ENCODE measurements around the gene ZBTB24. TPM values are rescaled to one million over a fixed set of nuclear protein-coding genes. Genes with fewer than 3 reads are reported as not detected.

ZBTB24 gene
- total RNA-seq, 2 experiments from 2014 or later, result 15.3 to 17.0 TPM

DNA sequence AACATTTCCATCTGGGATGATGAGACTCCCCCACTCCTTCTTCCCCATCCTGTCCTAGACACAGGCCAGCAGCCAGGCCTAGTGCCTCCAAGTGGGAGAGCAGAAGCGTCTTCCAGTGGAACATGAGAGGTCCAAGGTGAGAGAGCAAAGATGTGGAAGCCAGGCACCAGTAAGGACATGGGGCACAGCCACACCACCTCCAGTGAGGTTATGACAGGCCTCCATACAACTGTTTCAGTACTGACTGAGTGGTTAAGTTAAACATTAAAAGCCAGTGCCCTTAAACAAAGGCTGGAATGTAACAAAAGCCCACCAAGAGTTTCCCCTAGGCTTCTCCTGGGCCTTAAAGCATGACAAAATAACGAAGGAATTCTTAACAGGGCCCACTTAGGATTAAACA is 5.3 kb downstream of the ZBTB24 start:
- Histone ChIP-seq H3K9me3 (ENCODE audit: low read length) (no peaks in the 10 kb centered on the region), H3K4me2 (ENCODE audit: low read length) (peak overlapping the region; percentile 70), H4K20me1 (ENCODE audit: insufficient read depth, low read length) (peaks cover 52% of the 10 kb centered on the region), H3K4me3 (ENCODE audit: low read depth, low read length, poor library complexity, severe bottlenecking) (peak overlapping the region; percentile 96), H2AFZ (ENCODE audit: low read length) (no peak overlapping the region), H3K9me2 (ENCODE audit: insufficient read depth, low read length) (no peaks in the 10 kb centered on the region), H3K4me1 (ENCODE audit: insufficient read depth, low read length, poor library complexity, severe bottlenecking) (peaks cover 74% of the 10 kb centered on the region), H3K36me3 (ENCODE audit: insufficient read depth, low read length) (peaks cover 93% of the 10 kb centered on the region), H3K79me2 (ENCODE audit: insufficient read depth, low read depth, low read length) (peaks cover 92% of the 10 kb centered on the region), H3K27ac (ENCODE audit: low read depth, low read length, poor library complexity, severe bottlenecking) (no peak overlapping the region)
- DNase-seq (ENCODE audit: low spot score), result no peak
- ChIA-PET POLR2A (interaction anchor here (1.4 to 1.5 kb wide), 2 partner anchors 14 to 18 kb away, joined by 8 to 11 read pairs; no protein-coding TSS in a partner anchor), CTCF (ENCODE audit: unreplicated experiment) (interaction anchor here (1.1 kb wide), 1 partner anchor 15 kb away, joined by 3 read pairs; no protein-coding TSS in a partner anchor)
- TF ChIP-seq, protein P1, sequence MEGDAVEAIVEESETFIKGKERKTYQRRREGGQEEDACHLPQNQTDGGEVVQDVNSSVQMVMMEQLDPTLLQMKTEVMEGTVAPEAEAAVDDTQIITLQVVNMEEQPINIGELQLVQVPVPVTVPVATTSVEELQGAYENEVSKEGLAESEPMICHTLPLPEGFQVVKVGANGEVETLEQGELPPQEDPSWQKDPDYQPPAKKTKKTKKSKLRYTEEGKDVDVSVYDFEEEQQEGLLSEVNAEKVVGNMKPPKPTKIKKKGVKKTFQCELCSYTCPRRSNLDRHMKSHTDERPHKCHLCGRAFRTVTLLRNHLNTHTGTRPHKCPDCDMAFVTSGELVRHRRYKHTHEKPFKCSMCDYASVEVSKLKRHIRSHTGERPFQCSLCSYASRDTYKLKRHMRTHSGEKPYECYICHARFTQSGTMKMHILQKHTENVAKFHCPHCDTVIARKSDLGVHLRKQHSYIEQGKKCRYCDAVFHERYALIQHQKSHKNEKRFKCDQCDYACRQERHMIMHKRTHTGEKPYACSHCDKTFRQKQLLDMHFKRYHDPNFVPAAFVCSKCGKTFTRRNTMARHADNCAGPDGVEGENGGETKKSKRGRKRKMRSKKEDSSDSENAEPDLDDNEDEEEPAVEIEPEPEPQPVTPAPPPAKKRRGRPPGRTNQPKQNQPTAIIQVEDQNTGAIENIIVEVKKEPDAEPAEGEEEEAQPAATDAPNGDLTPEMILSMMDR (conservative IDR thresholded peaks at IDR 0.05; ENCODE audit: low read length), result no peak
- no peak for TF ChIP-seq EZH2phosphoT487 (IDR thresholded peaks at IDR 0.05; ENCODE audit: borderline replicate concordance, low read depth, low read length)
- intact Hi-C loops (cut with micrococcal nuclease; ENCODE audit: unreplicated experiment), result no loop called here
- no TSS peak for BruUV-seq (replicated peaks)

- peaks cover 54% of the 10 kb centered on the region for H4K20me1 ChIP-seq (ENCODE audit: insufficient read depth, low read length)
- TF ChIP-seq, protein P1 (conservative IDR thresholded peaks at IDR 0.05; ENCODE audit: low read length), result no peak
- no peak for TF ChIP-seq EZH2phosphoT487 (IDR thresholded peaks at IDR 0.05; ENCODE audit: borderline replicate concordance, low read depth, low read length)
- intact Hi-C loops (cut with micrococcal nuclease; ENCODE audit: unreplicated experiment), result no loop called here
- H3K9me2 ChIP-seq (ENCODE audit: insufficient read depth, low read length), result no peaks in the 10 kb centered on the region
- peaks cover 79% of the 10 kb centered on the region for H3K4me1 ChIP-seq (ENCODE audit: insufficient read depth, low read length, poor library complexity, severe bottlenecking)
- no peak overlapping the region for H3K27ac ChIP-seq (ENCODE audit: low read depth, low read length, poor library complexity, severe bottlenecking)
- ChIA-PET CTCF (ENCODE audit: unreplicated experiment) (no interaction called here), POLR2A (interaction anchor here (1.1 to 1.4 kb wide), 2 partner anchors 11 to 17 kb away, joined by 4 to 6 read pairs; no protein-coding TSS in a partner anchor)
- BruUV-seq (replicated peaks), result no TSS peak
- no peak for DNase-seq (ENCODE audit: low spot score)
- peak overlapping the region; percentile 70 for H3K4me2 ChIP-seq (ENCODE audit: low read length)
- H3K9me3 ChIP-seq (ENCODE audit: low read length), result no peaks in the 10 kb centered on the region
- H2AFZ ChIP-seq (ENCODE audit: low read length), result no peak overlapping the region
- peaks cover 89% of the 10 kb centered on the region for H3K79me2 ChIP-seq (ENCODE audit: insufficient read depth, low read depth, low read length)
- H3K4me3 ChIP-seq (ENCODE audit: low read depth, low read length, poor library complexity, severe bottlenecking), result peak overlapping the region; percentile 96
- peaks cover 98% of the 10 kb centered on the region for H3K36me3 ChIP-seq (ENCODE audit: insufficient read depth, low read length)
Observed at GRCh38 chr6:109477184-109477583, 5.8 kb downstream of the ZBTB24 start.

GRCh38 chr6:109475625-109476024 is 7.4 kb downstream of the ZBTB24 start:
- peaks cover 66% of the 10 kb centered on the region for H3K4me1 ChIP-seq (ENCODE audit: insufficient read depth, low read length, poor library complexity, severe bottlenecking)
- no peak overlapping the region for H3K27ac ChIP-seq (ENCODE audit: low read depth, low read length, poor library complexity, severe bottlenecking)
- BruUV-seq (replicated peaks), result no TSS peak
- H2AFZ ChIP-seq (ENCODE audit: low read length), result no peak overlapping the region
- H3K36me3 ChIP-seq (ENCODE audit: insufficient read depth, low read length), result peaks cover 98% of the 10 kb centered on the region
- DNase-seq (ENCODE audit: low spot score), result no peak
- H3K4me2 ChIP-seq (ENCODE audit: low read length), result peak overlapping the region; percentile 9; the same call in 1 of the 2 replicates
- POLR2A ChIA-PET, result interaction anchor here (1.4 to 1.5 kb wide), 2 partner anchors 12 to 15 kb away, joined by 3 to 8 read pairs; no protein-coding TSS in a partner anchor
- H3K9me2 ChIP-seq (ENCODE audit: insufficient read depth, low read length), result no peaks in the 10 kb centered on the region
- H3K79me2 ChIP-seq (ENCODE audit: insufficient read depth, low read depth, low read length), result peaks cover 74% of the 10 kb centered on the region
- H3K9me3 ChIP-seq (ENCODE audit: low read length), result no peaks in the 10 kb centered on the region
- CTCF ChIA-PET (ENCODE audit: unreplicated experiment), result no interaction called here
- intact Hi-C loops (cut with micrococcal nuclease; ENCODE audit: unreplicated experiment), result no loop called here
- TF ChIP-seq EZH2phosphoT487 (IDR thresholded peaks at IDR 0.05; ENCODE audit: borderline replicate concordance, low read depth, low read length), result no peak
- TF ChIP-seq, protein P1 (conservative IDR thresholded peaks at IDR 0.05; ENCODE audit: low read length), result no peak
- no peak overlapping the region for H3K4me3 ChIP-seq (ENCODE audit: low read depth, low read length, poor library complexity, severe bottlenecking)
- H4K20me1 ChIP-seq (ENCODE audit: insufficient read depth, low read length), result peaks cover 51% of the 10 kb centered on the region
